Duodenal mucosa (tissue), 2 donors: ENCODE data around the gene EIF6.

Source experiments
- H3K27ac ChIP-seq: one replicate; pipeline ENCODE4 v1.7.0; 2013; ENCODE audit warnings: low read depth, low read length
- H3K27me3 ChIP-seq, 2 donors: one replicate each; pipeline ENCODE4 v1.7.0; 2013; ENCODE audit warnings: low read length in 2 of 2, control low read depth in 1 of 2; ENCODE audit not compliant: insufficient read depth in 2 of 2, control insufficient read depth in 1 of 2
- H3K36me3 ChIP-seq, 2 donors: one replicate each; pipeline ENCODE4 v1.7.0; 2013; ENCODE audit warnings: low read length in 2 of 2, control low read depth in 1 of 2; ENCODE audit not compliant: insufficient read depth in 2 of 2, control insufficient read depth in 1 of 2
- H3K4me1 ChIP-seq, 2 donors: one replicate each; pipeline ENCODE4 v1.7.0; 2013; ENCODE audit warnings: low read length in 2 of 2, control low read depth in 1 of 2; ENCODE audit not compliant: insufficient read depth in 2 of 2, control insufficient read depth in 1 of 2
- H3K4me3 ChIP-seq, 2 donors: one replicate each; pipeline ENCODE4 v1.7.0; 2013; ENCODE audit warnings: low read length in 2 of 2, low read depth in 1 of 2
- H3K9ac ChIP-seq, 2 donors: one replicate each; pipeline ENCODE4 v1.7.0; 2013; ENCODE audit warnings: low read length in 2 of 2, low read depth in 1 of 2
- H3K9me3 ChIP-seq, 2 donors: one replicate each; pipeline ENCODE4 v1.7.0; 2013; ENCODE audit warnings: low read length in 2 of 2, control low read depth in 1 of 2; ENCODE audit not compliant: control insufficient read depth in 1 of 2

Gene EIF6

DNA sequence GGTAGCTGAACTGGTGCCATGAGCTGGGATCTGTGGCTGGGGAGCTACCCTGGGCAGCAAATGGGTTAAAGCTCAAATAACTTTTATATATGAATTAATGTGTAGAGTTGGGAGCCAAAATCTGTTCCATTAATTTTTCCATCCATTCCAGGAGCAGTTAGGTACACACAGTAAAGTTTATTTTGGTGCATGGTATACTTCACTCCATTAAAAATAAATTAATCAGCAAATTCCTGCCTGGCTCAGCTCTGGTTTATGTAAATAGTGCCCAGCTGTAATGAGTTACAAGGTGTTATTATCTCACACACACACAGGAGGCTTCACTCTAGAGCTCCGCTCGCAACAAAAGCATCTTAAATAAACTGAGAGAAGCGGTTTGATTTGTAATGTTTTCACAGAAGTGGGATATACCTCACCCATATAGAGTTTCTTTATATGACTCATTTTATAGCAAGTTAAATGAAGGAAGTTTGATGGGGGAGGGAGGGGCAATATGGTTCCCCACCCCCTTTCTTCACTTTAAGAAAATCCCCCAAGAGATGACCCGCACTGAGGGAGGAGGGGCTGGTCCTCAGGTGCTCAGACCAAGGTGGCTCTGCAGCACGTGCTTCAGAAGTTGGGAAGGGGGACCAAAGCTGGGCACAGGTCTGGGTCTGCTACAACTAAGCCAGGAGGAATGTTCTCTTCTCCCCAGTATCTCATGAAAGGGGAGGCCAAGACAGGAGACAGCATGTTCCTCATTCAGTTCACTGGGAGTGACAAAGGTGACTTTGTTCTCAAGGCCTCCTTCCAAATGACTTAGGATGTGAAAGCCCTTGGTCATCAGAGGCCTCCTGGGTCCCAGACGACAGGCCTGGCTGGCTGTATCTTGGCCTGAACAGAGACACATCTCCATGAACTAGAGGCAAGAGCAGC lies 18.1 kb upstream of the EIF6 start:
- no peak overlapping the region for H3K27ac ChIP-seq
- peaks cover 7 to 28% of the 10 kb centered on the region in 2 donors for H3K4me1 ChIP-seq

GRCh38 chr20:35301426-35301825 lies 16.9 kb upstream of the EIF6 start:
- H3K27ac ChIP-seq: no peak overlapping the region
- no peak overlapping the region for H3K4me3 ChIP-seq
- H3K4me1 ChIP-seq: peaks cover 7 to 17% of the 10 kb centered on the region in 2 donors
- H3K27me3 ChIP-seq: peaks cover 0 to 2% of the 10 kb centered on the region in 2 donors
- H3K9me3 ChIP-seq: no peaks in the 10 kb centered on the region
- peaks cover 5 to 7% of the 10 kb centered on the region in 2 donors for H3K36me3 ChIP-seq
- H3K9ac ChIP-seq: no peak overlapping the region

More for the DNA sequence above, 18.1 kb upstream of the EIF6 start:
- no peak overlapping the region for H3K4me3 ChIP-seq
- H3K36me3 ChIP-seq: peaks cover 7% of the 10 kb centered on the region in 2 donors
- no peak overlapping the region for H3K9ac ChIP-seq
- no peaks in the 10 kb centered on the region for H3K9me3 ChIP-seq
- H3K27me3 ChIP-seq: no peaks in the 10 kb centered on the region

DNA sequence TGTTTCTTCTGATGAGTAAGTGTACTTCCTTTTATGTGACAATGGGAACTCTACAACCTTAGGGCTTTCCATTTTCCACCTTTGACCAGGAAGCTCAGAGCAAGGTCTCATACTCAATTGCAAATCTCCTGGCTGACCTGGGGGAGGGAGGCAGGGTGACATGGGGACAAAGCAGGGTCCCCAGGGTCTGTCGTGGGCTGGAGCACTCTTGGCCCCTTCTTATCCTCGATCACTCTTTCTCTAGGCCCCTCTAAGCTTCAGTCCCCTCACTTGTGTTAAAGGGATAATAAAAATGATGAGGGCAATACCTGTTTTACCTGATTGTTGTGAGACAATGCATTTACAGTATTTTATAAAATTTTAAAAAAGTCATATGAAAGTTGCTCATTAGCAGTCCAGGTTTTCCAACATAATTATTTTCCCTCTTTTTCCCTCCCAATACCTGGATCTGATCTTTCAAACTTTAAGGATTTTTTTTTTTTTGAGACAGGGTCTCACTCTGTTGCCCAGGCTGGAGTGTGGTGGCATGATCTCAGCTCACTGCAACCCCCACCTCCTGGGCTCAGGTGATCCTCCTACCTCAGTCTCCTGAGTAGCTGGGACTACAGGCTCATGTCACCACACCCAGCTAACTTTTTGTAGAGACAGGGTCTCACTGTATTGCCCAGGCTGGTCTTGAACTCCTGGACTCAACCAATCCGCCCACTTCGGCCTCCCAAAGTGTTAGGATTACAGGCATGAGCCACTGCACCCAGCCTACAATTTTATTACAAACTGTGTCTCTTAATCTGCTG lies 16.1 kb upstream of the EIF6 start:
- H3K27me3 ChIP-seq: peaks cover 0 to 2% of the 10 kb centered on the region in 2 donors
- H3K9ac ChIP-seq: no peak overlapping the region
- H3K4me3 ChIP-seq: no peak overlapping the region
- peaks cover 0 to 7% of the 10 kb centered on the region in 2 donors for H3K36me3 ChIP-seq
- H3K27ac ChIP-seq: no peak overlapping the region
- no peaks in the 10 kb centered on the region for H3K9me3 ChIP-seq
- peaks cover 3 to 9% of the 10 kb centered on the region in 2 donors for H3K4me1 ChIP-seq

- peaks cover 3 to 5% of the 10 kb centered on the region in 2 donors for H3K4me1 ChIP-seq
- no peak overlapping the region for H3K4me3 ChIP-seq
- no peak overlapping the region for H3K9ac ChIP-seq
- peaks cover 0 to 2% of the 10 kb centered on the region in 2 donors for H3K27me3 ChIP-seq
- peaks cover 0 to 7% of the 10 kb centered on the region in 2 donors for H3K36me3 ChIP-seq
- H3K9me3 ChIP-seq: no peaks in the 10 kb centered on the region
- no peak overlapping the region for H3K27ac ChIP-seq
These were observed 15.2 kb upstream of the EIF6 start for GRCh38 chr20:35299780-35300179.

DNA sequence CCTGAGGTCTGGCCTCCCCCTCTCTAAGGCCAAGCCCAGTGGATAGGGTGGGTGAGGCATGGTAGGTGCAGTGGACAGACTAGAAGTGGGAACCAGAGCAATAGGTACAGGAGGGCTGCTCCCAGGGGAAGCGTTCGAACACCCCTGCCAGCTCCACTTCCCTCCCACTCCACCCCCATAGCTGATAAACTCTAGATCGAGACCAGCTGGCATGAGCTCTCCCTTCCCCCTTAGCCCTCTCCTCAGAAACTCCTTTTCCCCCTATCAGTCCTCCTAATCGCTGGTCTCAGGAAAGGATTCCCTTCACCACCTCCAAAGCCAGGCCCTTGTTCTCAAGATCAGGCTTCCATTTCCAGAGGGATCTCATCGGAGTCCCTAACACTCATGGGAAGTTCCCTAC lies 13.7 kb upstream of the EIF6 start:
- Histone ChIP-seq H3K4me3 (no peak overlapping the region), H3K27ac (no peak overlapping the region)

DNA sequence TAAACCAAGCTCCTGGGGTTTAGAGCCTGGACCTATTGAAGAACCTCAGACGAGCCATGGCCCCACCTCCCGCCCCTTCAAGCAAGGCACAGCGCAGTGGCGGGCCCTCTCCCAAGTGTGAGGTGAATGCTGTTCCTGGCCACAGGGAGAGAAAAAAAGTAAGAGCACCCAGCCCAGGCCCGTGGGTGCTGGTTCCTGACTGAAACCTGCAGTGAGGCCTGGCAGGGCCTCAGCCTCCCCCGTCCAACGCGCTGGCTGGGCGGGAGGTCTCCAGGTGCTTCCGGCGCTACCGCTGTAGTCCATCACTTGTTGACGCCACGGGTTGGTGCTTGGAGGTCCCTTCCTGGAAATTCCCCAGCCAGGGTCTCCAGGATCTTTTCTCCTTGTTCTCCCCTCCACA lies 13.2 kb upstream of the EIF6 start:
- Histone ChIP-seq H3K4me1 (no peaks in the 10 kb centered on the region), H3K4me3 (no peak overlapping the region), H3K9ac (no peak overlapping the region), H3K27ac (no peak overlapping the region), H3K36me3 (no peaks in the 10 kb centered on the region), H3K9me3 (no peaks in the 10 kb centered on the region), H3K27me3 (peaks cover 0 to 2% of the 10 kb centered on the region in 2 donors)

More for the DNA sequence above, 13.7 kb upstream of the EIF6 start:
- no peaks in the 10 kb centered on the region for H3K9me3 ChIP-seq
- H3K36me3 ChIP-seq: peaks cover 0 to 2% of the 10 kb centered on the region in 2 donors
- H3K4me1 ChIP-seq: no peaks in the 10 kb centered on the region
- H3K27me3 ChIP-seq: peaks cover 0 to 2% of the 10 kb centered on the region in 2 donors
- H3K9ac ChIP-seq: no peak overlapping the region

- Histone ChIP-seq H3K27ac (no peak overlapping the region), H3K36me3 (no peaks in the 10 kb centered on the region), H3K4me3 (no peak overlapping the region), H3K9me3 (no peaks in the 10 kb centered on the region), H3K9ac (no peak overlapping the region), H3K27me3 (peaks cover 0 to 2% of the 10 kb centered on the region in 2 donors), H3K4me1 (no peaks in the 10 kb centered on the region)
These were observed 12.6 kb upstream of the EIF6 start for GRCh38 chr20:35297155-35297554.

DNA sequence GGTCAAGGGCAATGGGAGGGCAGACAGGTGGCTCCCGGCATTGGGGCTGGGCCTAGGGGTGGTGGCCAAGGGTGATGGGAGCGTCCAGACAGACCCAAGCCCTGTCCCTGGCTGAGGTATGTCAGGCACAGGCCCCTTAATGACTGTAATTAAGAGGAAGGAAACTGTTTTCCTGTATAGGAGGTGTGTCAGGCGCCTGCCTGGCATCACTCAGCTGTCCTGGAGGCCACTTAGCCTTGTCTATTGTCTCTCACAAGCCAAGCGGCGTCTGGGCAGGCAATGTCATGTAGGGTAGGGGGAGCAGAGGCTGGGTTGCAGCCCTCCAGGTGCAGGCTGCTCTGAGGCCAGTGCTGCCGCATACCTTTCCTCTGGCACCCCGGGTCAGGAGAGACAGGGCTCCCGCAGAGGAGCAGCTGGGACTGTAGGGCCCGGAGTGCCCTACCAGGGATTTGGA lies 11.6 kb upstream of the EIF6 start:
- H3K4me1 ChIP-seq: no peaks in the 10 kb centered on the region
- H3K9me3 ChIP-seq: no peaks in the 10 kb centered on the region
- no peak overlapping the region for H3K27ac ChIP-seq
- no peaks in the 10 kb centered on the region for H3K36me3 ChIP-seq
- H3K27me3 ChIP-seq: peaks cover 0 to 2% of the 10 kb centered on the region in 2 donors
- H3K9ac ChIP-seq: no peak overlapping the region
- no peak overlapping the region for H3K4me3 ChIP-seq

DNA sequence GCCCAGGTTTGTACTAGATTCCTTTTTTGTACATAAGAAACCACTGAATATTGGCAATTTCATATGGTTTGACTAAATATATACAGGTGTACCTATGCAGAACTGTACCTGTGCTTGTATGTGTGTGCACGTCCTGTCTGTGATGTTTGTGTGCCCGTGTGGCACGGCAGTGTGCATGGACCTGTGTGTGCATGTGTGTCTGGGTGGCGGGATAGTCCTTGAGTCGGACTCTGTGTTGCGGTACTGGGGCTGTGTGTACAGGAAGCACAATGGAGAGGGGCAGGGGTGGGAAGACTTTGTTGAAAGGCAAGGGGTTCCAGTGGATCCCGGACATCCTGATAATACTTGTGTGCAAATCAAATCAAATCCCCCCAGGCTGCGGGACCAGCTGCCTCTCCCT lies 11.1 kb upstream of the EIF6 start:
- no peaks in the 10 kb centered on the region for H3K9me3 ChIP-seq
- H3K27ac ChIP-seq: no peak overlapping the region
- H3K4me1 ChIP-seq: no peaks in the 10 kb centered on the region
- no peak overlapping the region for H3K9ac ChIP-seq
- H3K27me3 ChIP-seq: peaks cover 0 to 2% of the 10 kb centered on the region in 2 donors
- H3K4me3 ChIP-seq: no peak overlapping the region
- H3K36me3 ChIP-seq: no peaks in the 10 kb centered on the region

- no peaks in the 10 kb centered on the region for H3K4me1 ChIP-seq
- H3K27me3 ChIP-seq: peaks cover 0 to 2% of the 10 kb centered on the region in 2 donors
These were observed 10.5 kb upstream of the EIF6 start for GRCh38 chr20:35295058-35295457.

More at GRCh38 chr20:35295058-35295457, 10.5 kb upstream of the EIF6 start:
- no peak overlapping the region for H3K27ac ChIP-seq
- H3K9me3 ChIP-seq: no peaks in the 10 kb centered on the region
- no peak overlapping the region for H3K9ac ChIP-seq
- H3K36me3 ChIP-seq: no peaks in the 10 kb centered on the region
- H3K4me3 ChIP-seq: no peak overlapping the region
